Kidney epithelial cell (primary cell): Measurements from ENCODE around the gene TCF23. TPM values are rescaled to one million over a fixed set of nuclear protein-coding genes. Genes with fewer than 3 reads are reported as not detected.
"Not testable (repeated sequence)": the region's sequence is repeated elsewhere in the genome, so short reads cannot be mapped to it uniquely, and the experiment has no call there.

Experiments used
- DNase-seq: peaks from one replicate; pipeline ENCODE4 v3.0.0-alpha.2; 2010; ENCODE audit warnings: low read depth
- H3K27me3 ChIP-seq: 2 replicates; pipeline ENCODE4 v1.6.0; 2011; ENCODE audit warnings: low read length; ENCODE audit not compliant: control insufficient read depth, insufficient read depth
- H3K36me3 ChIP-seq: 2 replicates; pipeline ENCODE4 v1.5.1; 2011; ENCODE audit warnings: low read length; ENCODE audit not compliant: control insufficient read depth, insufficient read depth
- H3K4me3 ChIP-seq: 2 replicates; pipeline ENCODE4 v1.5.1; 2011; ENCODE audit warnings: low read depth, mild to moderate bottlenecking, control low read depth, low read length
- total RNA-seq: library from RNA; depleted of rRNA; stranded (reverse); fragments of >200 nt; gene quantifications from 2 replicates; pipeline ENCODE4 v1.2.3, GENCODE V29; 2015
- TF ChIP-seq, protein P1 (sequence below): IDR thresholded peaks from 2 replicates; pipeline ENCODE4 v1.5.1; 2011; ENCODE audit warnings: mild to moderate bottlenecking, moderate library complexity, low read length, control low read depth, inconsistent platforms; ENCODE audit not compliant: insufficient read depth, poor library complexity, severe bottlenecking

The TCF23 gene
- total RNA-seq, 1 donor from 2014 or later = not detected

DNA sequence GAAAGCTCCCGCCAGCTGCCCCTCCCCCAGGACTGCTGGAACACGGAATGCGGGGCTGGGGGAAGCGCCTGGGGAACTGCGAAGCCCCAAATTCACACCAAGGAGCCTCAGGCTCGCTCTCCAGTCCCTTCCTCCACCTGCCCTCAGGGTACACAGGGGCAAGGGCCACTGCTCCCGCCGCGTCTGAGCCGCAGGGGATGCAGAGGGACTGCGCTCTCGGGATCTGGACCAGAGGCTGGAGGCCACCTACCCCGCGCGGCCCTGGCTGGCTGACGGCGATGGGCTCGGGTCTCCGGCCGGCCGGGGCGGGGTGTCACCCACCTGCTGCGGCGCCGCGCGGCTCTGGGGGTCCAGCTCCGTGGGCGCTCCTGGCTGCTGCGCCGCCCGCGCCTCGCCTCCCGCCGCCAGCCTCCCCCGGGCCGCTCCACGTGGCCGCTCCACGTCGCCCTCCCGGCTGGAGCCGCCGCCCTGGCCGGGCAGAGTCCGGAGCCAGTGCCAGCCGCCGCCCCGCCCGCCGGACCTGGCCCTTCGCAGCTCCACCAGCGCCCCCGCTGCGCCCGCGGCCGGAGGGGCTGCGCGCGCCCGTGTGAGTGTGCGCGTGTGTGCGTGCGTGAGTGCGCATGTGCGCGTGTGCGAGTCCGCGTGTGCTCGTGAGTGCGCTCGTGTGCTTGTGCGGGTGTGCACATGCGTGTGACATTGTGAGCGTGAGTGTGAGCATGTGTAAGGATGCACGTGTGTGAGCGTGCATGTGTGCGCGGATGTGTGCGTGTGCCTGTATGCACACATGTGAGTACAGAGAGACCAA, 30.1 kb upstream of the TCF23 start, which contains the start of gene CGREF1:
Gene CGREF1, minus strand, starts transcription at position 604 of the 805 bp plus-strand sequence. CDS start 14,762 bp downstream, outside the sequence.
- TF ChIP-seq, protein P1, sequence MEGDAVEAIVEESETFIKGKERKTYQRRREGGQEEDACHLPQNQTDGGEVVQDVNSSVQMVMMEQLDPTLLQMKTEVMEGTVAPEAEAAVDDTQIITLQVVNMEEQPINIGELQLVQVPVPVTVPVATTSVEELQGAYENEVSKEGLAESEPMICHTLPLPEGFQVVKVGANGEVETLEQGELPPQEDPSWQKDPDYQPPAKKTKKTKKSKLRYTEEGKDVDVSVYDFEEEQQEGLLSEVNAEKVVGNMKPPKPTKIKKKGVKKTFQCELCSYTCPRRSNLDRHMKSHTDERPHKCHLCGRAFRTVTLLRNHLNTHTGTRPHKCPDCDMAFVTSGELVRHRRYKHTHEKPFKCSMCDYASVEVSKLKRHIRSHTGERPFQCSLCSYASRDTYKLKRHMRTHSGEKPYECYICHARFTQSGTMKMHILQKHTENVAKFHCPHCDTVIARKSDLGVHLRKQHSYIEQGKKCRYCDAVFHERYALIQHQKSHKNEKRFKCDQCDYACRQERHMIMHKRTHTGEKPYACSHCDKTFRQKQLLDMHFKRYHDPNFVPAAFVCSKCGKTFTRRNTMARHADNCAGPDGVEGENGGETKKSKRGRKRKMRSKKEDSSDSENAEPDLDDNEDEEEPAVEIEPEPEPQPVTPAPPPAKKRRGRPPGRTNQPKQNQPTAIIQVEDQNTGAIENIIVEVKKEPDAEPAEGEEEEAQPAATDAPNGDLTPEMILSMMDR = no peak
- H3K27me3 ChIP-seq = peaks cover 41% of the 10 kb centered on the region
- no peaks in the 10 kb centered on the region for H3K36me3 ChIP-seq
- DNase-seq = no peak
- peak within 1 kb of the TSS; percentile 14 for H3K4me3 ChIP-seq

DNA sequence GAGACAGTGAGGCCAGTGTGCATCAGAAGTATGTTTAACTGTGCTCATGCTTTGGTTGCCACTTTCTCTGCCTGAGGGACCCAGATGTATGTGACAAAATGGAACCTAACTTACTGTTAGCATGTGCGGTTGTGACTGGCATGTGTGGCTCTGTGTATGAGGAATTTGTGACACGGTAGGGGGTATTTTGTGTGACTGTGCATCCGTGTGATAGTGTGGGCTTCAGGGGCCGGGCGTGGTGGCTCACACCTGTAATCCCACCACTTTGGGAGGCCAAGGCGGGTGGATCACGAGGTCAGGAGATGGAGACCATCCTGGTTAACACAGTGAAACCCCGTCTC, 29.5 kb upstream of the TCF23 start:
- H3K4me3 ChIP-seq, DNase-seq, H3K36me3 ChIP-seq: not testable (repeated sequence)
- peaks cover 43% of the 10 kb centered on the region for H3K27me3 ChIP-seq

DNA sequence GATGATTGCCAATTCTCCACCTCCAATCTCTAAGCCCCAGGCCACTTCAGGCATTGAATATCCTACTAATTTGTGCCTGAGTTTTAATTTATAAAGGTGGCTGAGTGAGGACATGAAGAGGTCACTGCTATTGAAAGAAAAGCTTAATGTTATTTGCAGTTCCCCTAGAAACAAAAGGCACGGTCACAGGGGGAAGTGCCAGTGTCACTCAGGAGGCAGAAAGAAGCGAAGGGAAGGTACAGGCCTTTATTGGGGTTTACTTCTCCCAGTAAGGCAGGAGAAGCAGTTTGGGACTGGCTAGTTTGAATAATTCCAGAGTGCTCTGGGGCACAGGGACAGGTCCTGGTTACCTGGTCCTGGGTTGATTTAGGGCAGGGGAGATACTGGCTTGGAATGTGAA, 26.9 kb upstream of the TCF23 start:
- TF ChIP-seq, protein P1 = no peak
- Histone ChIP-seq H3K36me3 (no peaks in the 10 kb centered on the region), H3K4me3 (no peak overlapping the region), H3K27me3 (peaks cover 39% of the 10 kb centered on the region)
- DNase-seq = no peak

DNA sequence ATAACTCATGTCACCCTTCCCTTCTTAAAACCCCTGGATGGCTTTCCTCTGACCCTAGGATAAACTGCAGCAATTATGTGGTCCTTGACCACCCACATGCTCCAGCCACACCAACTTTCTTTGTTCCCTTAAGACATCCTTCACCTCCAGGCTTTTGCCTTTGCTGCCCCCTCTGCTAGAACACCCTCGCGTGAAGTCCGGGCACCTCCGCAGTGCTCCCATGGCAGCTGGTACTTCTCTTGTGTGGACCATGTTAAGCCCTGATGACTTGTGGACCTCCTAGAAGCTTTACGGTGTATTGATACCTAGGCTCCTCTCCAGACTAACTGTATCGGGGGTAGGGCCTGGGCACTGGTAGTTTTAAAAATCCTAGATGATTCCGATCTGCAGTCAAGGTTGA, 26.0 kb upstream of the TCF23 start:
- no peaks in the 10 kb centered on the region for H3K36me3 ChIP-seq
- no peak for DNase-seq
- TF ChIP-seq, protein P1 = no peak
- no peak overlapping the region for H3K4me3 ChIP-seq
- H3K27me3 ChIP-seq = peaks cover 38% of the 10 kb centered on the region

DNA sequence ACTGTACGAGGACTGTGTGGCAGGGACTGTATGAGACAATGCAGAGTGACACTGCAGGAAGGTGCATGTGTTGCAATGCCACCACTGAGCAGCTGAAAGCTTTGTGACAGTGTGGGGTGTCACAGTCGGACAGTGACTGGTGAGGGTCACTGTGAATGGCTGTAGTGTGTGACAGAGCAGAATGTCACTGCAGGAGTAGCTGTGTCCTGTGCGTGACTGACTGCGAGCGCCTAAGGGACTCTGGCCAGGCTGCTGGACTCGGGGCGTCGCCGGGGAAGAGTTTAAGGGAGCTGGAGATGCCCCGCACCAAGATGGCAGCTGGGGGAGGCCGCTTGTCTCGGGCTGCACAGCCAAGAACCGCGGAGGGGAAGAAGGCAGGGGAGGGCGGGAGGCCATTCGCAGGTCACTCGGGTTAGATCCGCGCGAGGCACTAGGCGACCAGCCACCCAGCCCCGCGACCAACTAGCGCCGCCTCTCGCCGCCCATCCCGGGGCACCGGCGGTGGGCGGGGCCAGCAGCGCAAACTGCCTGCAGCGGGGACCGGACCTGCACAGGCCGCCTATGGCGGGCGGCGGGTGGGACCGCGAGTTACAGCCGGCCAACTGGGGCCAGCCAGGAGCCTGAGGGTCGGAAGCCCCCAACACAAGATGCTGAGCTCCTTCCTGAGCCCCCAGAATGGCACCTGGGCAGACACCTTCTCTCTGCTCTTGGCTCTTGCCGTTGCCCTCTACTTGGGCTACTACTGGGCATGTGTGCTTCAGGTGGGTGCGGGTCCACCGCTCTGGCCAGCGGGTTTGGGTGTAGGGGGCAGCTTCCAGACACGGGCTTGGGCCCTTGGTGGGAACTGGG, 25.3 kb upstream of the TCF23 start, which contains the start of gene ABHD1:
Gene ABHD1, plus strand, starts transcription at position 514 of the 849 bp plus-strand sequence. Its CDS starts 134 bp downstream, at position 648.
- Histone ChIP-seq H3K27me3 (peaks cover 31% of the 10 kb centered on the region), H3K36me3 (no peaks in the 10 kb centered on the region), H3K4me3 (peak within 1 kb of the TSS; percentile 71)
- TF ChIP-seq, protein P1 = peak; percentile 4
- DNase-seq = no peak

DNA sequence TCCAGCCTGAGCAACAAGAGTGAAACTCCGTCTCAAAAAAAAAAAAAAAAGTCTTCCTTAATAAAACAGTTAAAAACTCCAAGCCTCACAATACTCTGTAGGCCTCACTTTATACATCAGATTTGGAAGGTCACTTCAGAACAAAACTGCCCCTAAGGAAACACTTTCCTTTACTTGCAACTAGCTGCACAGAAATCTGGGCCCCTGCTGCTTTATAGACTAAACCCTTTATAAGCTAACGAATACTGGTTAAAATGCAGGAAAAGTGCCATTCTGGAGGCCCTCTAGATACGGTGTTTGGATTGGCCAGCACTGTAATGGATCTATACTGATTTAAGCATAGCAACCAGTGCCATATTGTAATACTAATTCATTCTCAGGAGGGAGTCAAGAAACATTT, 23.7 kb upstream of the TCF23 start:
- H3K36me3 ChIP-seq = no peaks in the 10 kb centered on the region
- TF ChIP-seq, protein P1 = no peak
- no peak overlapping the region for H3K4me3 ChIP-seq
- DNase-seq = no peak
- H3K27me3 ChIP-seq = peaks cover 20% of the 10 kb centered on the region
